ENCODE results near the gene POGLUT2.
A peak's percentile ranks its signal among the peaks of the same experiment; 100 is the strongest.
"Not testable (repeated sequence)": the region's sequence is repeated elsewhere in the genome, so short reads cannot be mapped to it uniquely, and the experiment has no call there.

Gene POGLUT2

DNA sequence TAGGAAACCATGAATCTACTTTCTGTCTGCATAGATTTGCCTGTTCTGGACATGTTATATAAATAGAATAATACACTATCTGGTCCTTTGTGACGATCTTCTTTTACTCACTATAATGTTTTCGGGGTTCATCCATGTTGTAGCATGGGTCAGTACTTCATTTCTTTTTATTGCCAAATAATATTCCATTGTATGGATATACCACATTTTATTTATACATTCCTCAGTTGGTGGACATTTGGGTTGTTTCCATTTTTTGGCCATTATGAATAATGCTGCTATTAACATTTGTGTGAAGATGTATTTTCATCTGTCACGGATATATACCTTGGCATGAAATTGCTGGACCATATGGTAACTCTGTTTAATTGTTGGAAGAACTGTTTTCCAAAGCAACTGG is 6.9 kb upstream of the POGLUT2 start:
- no peak for DNase-seq (ENCODE audit: low read depth)

DNA sequence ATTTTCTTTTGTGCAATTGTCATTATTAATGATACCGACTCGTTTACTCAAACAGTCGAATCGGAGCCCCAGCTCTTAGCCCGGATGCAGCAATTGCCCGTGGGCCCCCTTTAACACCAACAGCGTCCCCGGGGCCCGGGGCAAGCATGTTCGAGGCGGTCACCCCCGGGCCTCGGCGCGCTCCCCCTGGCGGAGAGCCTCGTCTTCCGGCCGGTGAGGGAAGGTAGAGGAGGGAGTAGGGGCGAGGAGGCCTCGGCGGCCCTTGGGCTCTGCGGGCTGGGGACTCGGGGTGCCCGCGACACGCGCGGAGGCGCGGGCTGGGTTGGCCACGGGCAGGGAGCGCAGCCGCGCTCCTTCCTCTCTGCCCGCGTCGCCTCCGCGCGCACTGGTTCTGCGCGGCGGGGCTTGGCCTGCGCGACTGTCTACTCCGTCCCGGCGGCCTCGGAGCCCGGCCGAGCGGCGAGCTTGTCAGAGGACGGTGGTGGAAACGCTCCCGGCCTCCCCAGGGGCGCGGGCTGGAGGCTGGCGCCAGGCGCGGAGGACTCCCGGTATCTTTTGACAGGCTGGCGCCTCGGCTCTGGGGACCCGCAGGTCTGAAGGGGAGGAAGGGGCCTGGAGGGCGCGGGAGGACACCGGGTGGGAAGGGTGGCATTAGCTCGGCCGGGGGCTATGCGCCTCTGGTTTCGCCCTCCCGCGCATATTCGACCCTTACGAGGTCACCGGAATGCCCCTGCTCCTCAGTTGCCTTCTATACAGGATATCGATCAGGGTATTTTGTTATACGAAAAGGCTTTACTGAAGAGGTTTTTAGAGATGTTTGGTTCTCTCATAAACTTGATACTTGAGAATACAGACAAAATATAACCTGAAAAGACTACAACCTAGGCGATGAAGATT is 1.6 kb upstream of the POGLUT2 start:
- peak; percentile 72 for DNase-seq (ENCODE audit: low read depth)

DNA sequence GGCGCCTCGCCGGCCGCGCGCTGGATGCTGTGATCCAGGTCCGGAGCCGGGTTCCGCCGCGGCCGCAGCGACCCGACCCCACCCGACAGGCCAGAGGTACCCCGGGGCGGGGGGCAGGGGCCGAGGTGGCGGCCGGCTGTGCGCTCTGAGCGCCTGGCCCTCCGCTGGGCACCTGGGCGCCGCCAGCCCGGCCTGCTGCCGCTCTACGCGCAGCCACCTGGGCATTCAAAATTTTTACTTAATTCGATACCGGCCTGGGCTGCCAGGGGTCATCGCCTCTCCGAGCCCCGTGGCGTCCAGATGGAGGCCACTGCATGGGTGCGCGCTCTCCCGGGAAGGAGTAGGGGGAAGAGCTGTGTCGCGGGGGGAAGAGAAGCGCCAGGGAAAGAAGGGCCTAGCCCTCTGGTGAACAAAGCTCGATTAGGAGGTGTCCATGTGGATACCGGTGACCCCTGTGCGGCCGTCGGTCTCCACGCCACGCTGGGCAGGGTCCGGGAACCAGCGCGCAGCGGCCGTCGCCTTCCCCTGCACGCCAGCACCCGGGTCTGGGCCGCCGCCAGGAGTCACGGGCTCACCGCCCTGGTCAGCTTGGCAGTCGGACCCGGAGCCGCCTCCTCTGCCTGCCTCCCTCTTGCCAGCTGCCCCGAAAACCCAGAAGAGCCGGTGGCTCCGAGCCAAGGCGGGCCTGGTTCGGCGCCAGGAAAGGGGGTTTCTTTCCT is 809 bp upstream of the POGLUT2 start:
- DNase-seq (ENCODE audit: low read depth), result no peak

DNA sequence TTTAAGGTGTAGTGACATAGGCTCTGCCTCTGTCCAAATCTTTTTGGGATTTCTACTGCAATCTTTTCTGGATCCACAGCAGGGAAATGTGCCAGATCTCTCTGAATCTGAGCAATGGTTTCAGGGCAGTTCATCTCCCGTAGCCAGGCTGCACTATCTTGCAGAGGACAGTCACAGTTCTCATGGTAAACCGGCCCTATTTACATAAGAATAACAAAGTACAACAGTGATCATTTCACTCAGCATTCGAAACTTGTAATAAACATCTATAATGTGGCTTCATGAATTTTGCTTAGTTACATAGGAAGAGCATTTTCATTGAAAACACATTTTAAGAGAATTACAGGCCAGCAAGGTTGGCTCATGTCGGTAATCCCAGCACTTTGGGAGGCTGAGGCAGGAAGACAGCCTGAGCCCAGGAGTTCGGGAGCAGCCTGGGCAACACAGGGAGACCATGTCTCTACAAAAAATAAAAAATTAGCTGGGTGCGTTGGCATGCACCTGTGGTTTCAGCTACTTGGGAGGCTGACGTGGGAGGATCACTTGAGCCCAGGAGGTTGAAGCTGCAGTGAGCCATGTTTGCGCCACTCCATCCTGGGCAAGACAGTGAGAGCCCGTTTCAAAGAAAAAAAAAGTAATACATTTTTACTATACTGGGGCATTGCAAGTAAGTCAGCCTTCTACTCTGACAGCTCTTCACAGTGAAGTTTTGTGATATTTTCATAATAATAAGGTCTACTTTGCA is 5.0 kb downstream of the POGLUT2 start:
- no peak for DNase-seq (ENCODE audit: low read depth)

DNA sequence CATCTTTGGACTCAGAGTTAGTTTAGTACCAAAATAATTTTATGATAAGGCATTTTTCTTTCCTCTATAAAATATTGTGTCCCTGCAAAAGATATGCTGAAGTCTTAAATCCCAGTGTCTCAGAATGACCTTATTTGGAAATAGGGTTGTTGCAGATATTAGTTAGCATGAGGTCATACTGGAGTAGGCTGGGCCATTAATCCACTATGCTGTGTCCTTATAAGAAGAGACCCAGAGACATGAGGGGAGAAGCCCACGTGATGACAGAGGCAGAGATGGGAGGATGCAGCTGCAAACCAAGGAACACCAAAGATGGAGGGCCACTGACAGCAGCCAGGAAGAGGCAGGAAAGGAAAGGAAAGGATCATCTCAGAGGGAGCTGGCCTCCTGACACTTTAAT is 6.4 kb downstream of the POGLUT2 start:
- DNase-seq (ENCODE audit: low read depth), result no peak

DNA sequence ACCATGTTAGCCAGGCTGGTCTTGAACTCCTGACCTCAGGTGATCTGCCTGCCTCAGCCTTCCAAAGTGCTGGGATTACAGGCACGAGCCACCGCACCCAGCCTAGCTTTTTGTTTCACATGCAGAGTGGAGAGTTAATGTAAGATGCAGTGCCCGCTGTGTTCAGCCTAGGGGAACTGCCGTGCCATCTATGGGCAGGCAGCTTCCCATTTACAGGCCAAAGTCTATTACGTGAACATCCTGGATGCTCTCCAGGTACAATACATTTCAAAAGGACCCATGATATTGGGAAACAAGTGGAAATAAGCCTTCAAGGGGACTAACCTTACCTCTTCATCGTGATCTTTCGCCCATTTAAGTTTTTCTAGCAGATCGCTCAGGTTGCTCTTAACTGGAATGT is 10.1 kb downstream of the POGLUT2 start:
- no peak for DNase-seq (ENCODE audit: low read depth)

DNA sequence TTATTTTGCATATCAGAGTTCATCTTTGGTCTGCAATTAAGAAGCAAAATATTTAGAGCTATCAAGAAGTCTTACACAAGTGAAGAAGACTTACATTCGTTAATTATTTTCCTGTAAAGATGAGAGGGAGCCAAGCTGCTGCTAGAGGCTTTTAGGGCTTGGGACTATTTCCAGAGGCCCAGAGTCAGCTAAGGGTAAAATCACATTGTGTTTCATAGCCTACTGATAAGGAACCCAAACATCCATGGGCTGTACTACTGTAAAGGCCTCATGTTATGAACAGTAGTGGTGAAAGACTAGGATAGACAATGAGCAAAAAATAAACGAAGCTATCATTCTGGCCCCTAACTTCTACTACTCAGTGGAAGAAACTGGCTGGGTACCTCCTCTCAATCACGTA is 14.3 kb downstream of the POGLUT2 start:
- no peak for DNase-seq (ENCODE audit: low read depth)

DNA sequence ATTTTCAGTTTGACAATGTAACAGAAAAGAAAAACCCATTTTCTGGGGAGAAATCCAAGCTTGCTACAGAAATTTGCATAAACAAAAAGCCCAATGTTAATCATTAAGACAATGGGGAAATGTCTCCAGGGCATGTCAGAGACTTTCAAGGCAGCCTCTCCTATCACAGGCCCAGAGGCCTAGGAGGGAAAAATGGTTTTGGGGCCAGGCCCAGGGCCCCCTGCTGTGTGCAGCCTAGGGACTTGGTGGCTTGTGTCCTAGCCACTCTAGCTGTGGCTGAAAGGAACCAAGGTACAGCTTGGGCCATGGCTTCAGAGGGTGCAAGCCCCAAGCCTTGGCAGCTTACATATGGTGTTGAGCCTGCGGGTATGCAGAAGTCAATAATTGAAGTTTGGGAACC is 17.2 kb downstream of the POGLUT2 start:
- DNase-seq (ENCODE audit: low read depth), result no peak

DNA sequence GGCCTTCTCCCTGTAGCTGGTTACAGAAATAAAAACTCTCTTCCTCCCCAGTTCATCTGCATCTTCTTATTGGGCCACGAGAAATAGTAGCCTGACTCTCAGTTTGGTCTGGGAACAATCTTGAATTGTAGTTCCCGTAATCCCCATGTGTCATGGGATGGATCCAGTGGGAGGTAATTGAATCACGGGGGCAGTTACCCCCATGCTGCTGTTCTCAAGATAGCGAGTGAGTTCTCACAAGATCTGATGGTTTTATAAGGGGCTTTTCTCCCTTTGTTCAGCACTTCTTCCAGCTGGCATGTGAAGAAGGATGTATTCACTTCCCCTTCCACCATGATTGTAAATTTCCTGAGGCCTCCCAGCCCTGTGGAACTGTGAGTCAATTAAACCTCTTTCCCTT is 18.1 kb downstream of the POGLUT2 start:
- DNase-seq (ENCODE audit: low read depth), result not testable (repeated sequence)

DNA sequence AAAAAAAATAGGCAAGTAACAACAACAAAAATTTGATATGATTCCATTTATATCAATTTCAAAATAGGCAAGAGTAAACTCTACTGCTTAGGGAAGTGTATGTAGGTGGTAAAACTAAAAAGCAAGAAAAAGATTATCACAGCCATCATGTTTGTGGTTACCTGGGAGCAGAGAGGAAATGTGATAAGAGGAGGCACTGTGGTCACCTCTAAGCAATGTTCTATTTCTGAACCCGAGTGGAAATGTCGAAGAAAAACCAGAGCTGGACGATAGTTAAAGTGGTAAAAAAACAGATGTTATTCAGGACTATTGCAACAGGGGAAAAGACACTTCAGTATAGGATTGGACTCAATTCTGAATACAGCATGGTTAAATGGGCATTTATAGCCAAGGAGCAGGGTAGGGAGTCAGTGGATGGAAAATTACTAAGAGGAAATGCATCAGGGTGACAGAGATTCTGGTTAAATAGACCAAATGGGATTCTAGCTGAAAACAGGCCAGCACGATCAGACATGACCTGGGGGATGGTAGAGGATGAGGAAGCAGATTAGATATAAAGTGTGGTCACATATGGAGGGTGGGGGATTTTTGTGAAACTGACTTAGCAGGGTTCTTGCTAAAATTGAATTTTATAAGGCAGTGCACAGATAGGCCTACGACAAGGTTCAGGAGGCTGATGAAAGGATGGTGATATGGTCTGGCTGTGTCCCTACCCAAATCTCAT is 19.2 kb downstream of the POGLUT2 start:
- no peak for DNase-seq (ENCODE audit: low read depth)

DNA sequence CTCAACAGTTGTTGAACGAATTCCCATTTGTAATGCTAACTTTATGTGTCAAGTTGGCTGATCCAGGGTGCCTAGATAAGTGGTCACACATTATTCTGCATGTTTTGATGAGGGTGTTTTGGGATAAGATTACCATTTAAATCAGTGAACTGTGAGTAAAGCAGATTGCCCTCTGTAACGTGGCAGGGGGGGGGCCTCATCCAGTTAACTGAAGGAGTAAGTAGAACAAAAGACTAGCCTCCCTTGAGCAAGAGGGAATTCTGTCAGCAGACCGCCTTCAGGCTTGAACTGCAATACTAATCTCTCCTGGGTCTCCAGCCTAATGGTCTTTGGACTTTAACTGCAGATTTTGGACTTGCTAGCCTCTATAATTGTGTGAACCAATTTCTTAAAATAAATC is 21.0 kb downstream of the POGLUT2 start:
- no peak for DNase-seq (ENCODE audit: low read depth)

DNA sequence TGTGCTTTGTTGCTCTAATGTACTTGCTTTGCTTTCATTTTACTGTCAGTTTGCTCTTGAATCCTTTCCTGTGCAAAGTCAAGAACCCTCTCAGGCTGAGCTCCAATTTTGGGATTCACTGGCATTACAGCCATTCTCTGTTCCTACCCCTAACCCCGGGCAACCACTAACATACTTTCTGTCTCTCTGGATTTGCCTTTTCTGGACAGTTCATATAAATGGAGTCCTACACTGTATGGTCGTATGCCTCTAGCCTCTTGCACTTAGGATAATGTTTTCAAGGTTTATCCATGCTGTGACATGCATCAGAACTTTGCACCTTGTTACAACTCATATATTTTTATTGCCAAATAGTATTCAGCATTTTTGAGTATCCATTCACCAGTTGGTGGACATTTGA is 22.5 kb downstream of the POGLUT2 start:
- DNase-seq (ENCODE audit: low read depth), result no peak

DNA sequence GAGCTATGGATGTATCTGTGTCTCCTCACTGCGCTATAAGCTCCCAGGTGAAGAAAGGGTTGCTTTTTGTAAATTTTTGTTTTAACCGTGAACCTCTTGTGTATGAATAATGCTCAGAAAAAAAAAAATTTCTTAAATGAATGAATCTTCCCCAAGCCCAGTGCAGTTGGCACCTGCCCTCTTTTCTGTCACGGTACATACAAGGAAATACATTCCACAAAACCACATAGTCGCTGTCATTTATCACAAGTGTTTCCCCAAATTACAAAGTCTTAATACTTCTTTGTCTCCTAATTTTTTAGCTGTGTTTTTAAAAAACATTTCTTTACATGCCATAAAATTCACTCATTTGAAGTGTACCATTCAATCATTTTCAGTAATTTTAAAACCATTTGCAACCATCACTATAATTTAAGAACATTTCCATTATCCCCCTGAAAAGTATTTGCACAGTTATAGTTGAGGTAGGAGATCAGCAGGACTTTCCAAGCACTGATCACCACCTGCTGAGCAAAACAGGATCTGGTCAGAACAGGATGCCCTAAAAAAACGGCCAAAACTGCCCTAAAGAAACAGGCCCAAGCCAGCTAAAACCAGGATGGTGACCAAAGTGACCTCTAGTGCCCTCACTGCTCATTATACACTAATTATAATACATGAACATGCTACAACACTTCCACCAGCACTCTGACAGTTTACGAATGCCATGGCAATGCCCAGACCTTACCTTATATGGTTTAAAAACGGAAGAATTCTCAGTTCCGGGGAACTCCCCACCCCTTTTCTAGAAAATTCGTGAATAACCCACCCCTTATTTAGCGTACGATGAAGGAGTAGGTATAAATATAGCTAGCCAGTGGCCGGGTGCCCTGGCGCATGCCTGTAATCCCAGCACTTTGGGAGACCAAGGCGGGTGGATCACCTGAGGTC is 23.9 kb downstream of the POGLUT2 start:
- DNase-seq (ENCODE audit: low read depth), result no peak

DNA sequence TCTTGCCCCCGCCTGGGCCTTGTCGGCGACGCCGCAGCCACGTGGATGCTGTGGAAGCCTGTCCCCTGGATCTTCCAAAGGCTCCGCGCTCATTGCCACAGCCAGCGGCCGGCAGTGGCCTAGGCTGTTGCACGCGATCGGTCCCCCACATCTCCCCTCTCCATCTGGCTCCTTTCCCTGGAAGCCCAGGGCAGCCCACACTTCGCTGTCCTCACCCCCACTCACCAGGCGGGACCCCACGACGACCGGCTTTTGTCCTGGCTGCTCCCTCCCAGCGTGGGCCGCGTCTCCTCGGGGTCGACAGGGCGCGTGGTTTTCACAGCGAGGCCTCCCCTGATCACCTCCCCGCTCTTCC is 24.6 kb downstream of the POGLUT2 start:
- no peak for DNase-seq (ENCODE audit: low read depth)

DNA sequence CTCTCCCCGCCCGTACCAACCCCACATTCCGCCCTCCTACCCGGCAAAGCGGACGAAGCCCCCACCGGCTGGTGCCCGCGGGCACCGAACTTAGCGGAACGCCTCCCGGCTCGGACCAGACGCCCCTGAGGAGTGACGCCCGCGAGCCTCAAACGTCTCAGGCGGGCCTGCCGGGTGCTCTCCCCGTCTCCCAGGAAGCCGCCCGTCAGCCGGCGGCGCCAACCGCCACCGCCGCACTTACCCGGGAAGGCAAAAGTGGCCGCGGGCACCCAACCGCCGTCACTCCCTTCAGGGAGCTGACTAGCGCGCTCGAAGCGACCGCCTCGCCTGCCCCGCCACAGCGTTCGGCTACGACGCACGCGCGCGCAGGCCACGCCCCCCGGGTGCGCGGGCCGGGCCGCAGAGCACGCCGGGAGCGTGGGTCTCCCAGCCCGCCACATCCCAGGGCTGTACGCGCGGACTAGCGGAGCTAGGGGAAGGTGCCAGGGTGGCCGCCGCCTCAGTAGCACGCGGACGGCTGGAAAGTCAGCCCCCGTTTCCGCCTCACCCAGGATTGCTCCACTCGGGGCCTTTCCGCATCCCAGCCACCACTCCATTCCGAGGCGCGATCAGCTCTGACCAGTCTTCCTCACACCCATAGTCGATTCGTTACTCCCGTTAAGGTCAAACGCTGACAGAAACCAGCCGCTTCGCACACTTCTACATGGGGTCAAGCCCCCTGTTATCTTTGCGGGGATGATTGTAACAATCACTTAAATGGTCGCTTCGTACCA is 25.1 kb downstream of the POGLUT2 start, which contains the start of gene TEX30:
Gene TEX30, minus strand, starts transcription at position 346 of the 773 bp plus-strand sequence. CDS start 3,760 bp downstream, outside the sequence.
- peak; percentile 80 for DNase-seq (ENCODE audit: low read depth)

DNA sequence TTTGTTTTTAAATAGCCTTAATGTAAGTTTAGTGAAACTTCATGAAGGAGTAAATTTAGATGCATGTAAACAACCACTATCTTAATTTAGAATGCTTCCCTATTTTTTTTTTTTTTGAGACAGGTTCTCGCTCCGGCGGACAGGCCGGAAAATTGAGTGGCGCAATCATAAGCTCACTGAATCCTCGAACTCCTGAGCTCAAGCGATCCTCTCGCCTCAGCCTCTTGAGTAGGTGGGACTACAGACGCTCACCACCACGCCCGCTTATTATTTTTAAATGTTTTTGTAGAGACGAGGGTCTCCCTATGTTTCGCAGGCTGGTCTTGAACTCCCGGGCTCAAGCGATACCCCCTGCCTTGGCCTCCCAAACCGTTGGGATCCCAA is 26.7 kb downstream of the POGLUT2 start:
- no peak for DNase-seq (ENCODE audit: low read depth)

DNA sequence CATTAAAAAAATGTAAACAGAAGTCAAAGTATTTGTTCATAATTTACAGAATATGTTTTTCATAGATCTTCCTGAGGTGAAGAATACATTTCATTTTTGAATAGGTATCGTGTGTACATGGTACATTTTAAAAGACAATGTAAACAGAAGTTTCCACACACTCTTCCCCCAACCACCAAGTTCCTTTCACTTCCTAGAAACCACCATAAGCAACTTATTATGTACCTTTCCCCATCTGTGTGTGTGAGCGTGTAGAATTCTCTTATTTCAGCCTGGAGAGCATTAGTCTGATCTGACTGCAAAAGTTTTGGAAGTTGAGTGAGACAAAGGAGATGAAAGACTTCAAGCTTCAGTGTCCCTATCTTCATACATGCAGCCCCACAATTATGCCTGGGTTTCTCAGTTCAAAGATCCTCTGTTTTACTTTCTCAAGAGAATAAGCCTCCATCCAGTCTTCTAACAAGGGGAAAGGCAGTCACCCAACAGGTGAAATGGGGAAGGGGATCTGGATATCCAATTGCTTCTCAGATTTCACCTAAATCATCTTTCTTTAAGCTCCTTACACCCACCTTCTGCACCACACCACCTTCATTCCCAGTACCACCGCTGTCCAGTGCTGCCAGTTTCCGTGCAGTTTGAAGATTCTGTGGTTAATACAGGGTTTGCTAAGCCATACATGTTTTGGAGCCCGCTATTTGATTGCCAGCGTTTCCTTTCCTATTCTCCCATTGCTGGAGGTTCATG is 27.3 kb downstream of the POGLUT2 start:
- no peak for DNase-seq (ENCODE audit: low read depth)

DNA sequence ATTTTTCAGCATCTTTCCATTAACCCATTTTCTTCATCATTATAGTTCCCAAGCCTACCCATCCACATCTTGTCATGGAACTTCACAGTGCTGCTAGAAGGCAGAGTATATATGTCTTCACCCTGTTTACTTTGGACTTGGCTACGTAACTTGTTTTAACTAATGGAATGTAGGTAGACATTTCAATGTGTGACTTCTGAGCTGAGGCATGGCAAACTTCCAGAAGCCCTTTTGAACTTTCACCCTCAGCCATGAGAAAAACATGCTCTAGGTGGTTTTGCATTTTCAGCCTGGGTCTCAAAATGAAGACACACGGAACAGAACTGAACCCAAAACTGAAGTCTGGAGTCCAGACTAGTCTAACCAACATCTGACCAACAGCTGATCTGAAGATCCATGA is 28.3 kb downstream of the POGLUT2 start:
- DNase-seq (ENCODE audit: low read depth), result no peak

DNA sequence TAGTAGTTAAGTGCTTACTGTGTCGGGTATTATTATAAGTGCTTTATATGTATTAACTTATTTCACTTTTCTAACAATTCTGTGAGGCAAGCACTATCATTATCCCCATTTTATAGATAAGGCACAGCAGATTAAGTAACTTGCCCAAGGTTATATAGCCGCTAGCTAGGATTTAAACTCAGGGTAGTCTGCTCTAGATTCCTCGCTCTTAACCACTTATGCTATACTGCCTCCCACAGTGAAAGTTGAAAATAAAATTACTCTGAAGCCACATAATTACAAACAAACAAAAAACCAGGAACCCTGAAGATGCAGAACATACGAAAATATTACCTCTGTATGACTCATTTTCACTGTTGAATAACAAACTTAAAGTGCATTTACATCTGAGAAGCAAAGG is 29.1 kb downstream of the POGLUT2 start:
- DNase-seq (ENCODE audit: low read depth), result no peak
